Calu3 (cell line): Measurements from ENCODE around the gene ATP8B3. TPM values are rescaled to one million over a fixed set of nuclear protein-coding genes. Genes with fewer than 3 reads are reported as not detected.
"Not testable (repeated sequence)": the region's sequence is repeated elsewhere in the genome, so short reads cannot be mapped to it uniquely, and the experiment has no call there.

ENCODE experiments used
- BruUV-seq: library from RNA; stranded (reverse); fragments of 400-500 nt; replicated peaks from 2 replicates; lab custom pipeline; 2021; lab: Mats Ljungman, UMichigan
- CTCF ChIA-PET: fragments of 300-600 bp; sonication (Branson Sonifier 250); formaldehyde crosslinking; loops from one replicate; lab custom pipeline; 2022; ENCODE audit warnings: antibody characterized with exemption; lab: Charles Lee
- DNase-seq: peaks from one replicate; pipeline ENCODE4 v3.0.0; 2022
- H3K27ac Mint-ChIP-seq: one replicate; pipeline ENCODE4 v1.8.0; 2022; ENCODE audit warnings: mixed read lengths; ENCODE audit not compliant: unreplicated experiment
- H3K27me3 Mint-ChIP-seq: one replicate; pipeline ENCODE4 v1.8.0; 2022; ENCODE audit warnings: mixed read lengths; ENCODE audit not compliant: unreplicated experiment
- H3K36me3 Mint-ChIP-seq: one replicate; pipeline ENCODE4 v1.8.0; 2022; ENCODE audit warnings: mild to moderate bottlenecking, moderate library complexity, mixed read lengths; ENCODE audit not compliant: insufficient read depth, unreplicated experiment
- H3K4me1 Mint-ChIP-seq: one replicate; pipeline ENCODE4 v1.8.0; 2022; ENCODE audit warnings: mild to moderate bottlenecking, low read depth, mixed read lengths; ENCODE audit not compliant: unreplicated experiment
- H3K4me3 Mint-ChIP-seq: one replicate; pipeline ENCODE4 v1.8.0; 2022; ENCODE audit warnings: mild to moderate bottlenecking, low read depth, moderate library complexity, mixed read lengths; ENCODE audit not compliant: unreplicated experiment
- H3K9me3 Mint-ChIP-seq: one replicate; pipeline ENCODE4 v1.8.0; 2022; ENCODE audit warnings: low read depth, mixed read lengths; ENCODE audit not compliant: unreplicated experiment
- intact Hi-C: fragments of 100-400 bp; cut with micrococcal nuclease; formaldehyde crosslinking; loops from one replicate; pipeline ENCODE4 v1.10.0; 2022; ENCODE audit not compliant: unreplicated experiment
- total RNA-seq: library from RNA; stranded (reverse); gene quantifications from 2 replicates; pipeline ENCODE4 v1.2.3, GENCODE V29; 2022
- TF ChIP-seq, protein P1 (sequence below): fragments of 200-600 bp; IDR thresholded peaks from one replicate; pipeline ENCODE4 v1.8.0; 2022; ENCODE audit warnings: antibody characterized with exemption; ENCODE audit not compliant: unreplicated experiment

Gene ATP8B3
- total RNA-seq, 1 experiment from 2014 or later = 6.7 TPM

DNA sequence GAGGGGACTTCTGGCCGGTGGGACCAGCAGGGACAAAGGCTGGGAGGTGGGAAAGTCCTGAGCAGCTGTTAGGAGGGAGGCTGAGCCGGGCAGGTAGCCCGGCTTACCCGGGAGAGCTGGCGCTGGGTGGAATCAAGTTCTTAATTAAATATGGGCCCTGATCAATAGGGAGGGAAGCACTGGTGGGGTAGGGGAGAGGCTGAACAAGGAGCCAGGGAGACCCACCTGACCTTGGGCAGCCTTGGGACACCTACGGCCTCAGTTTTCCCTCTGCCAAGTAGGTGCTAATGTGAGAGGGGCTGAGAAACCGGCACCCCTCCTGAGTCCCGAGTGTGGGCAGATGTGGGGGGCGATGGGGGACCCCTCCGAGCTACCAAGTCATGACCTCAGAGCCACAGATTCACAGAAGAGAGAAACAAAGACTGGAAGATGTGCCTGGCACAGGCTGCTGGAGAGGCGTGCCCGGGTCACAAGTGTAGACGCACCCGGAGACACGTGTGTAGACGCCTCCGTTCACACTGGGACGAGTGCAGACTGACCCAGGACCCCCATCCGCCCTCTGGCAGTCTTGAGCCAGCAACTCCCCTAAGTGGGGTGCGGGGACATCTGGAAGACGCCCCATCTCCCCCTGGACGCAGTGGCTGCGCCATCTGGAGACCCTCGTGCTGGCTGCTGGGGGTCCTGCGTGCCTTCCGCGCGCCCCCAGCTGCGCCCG lies 50.4 kb downstream of the ATP8B3 start:
- intact Hi-C loops = no loop called here
- TF ChIP-seq, protein P1, sequence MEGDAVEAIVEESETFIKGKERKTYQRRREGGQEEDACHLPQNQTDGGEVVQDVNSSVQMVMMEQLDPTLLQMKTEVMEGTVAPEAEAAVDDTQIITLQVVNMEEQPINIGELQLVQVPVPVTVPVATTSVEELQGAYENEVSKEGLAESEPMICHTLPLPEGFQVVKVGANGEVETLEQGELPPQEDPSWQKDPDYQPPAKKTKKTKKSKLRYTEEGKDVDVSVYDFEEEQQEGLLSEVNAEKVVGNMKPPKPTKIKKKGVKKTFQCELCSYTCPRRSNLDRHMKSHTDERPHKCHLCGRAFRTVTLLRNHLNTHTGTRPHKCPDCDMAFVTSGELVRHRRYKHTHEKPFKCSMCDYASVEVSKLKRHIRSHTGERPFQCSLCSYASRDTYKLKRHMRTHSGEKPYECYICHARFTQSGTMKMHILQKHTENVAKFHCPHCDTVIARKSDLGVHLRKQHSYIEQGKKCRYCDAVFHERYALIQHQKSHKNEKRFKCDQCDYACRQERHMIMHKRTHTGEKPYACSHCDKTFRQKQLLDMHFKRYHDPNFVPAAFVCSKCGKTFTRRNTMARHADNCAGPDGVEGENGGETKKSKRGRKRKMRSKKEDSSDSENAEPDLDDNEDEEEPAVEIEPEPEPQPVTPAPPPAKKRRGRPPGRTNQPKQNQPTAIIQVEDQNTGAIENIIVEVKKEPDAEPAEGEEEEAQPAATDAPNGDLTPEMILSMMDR = no peak
- CTCF ChIA-PET = interaction anchor here (0.7 kb wide), 1 partner anchor 88 kb away, joined by 3 read pairs; no protein-coding TSS in a partner anchor
- no peak overlapping the region for H3K4me3 Mint-ChIP-seq
- no TSS peak for BruUV-seq
- peaks cover 9% of the 10 kb centered on the region for H3K4me1 Mint-ChIP-seq
- DNase-seq = no peak
- H3K36me3 Mint-ChIP-seq = peaks cover 53% of the 10 kb centered on the region
- H3K9me3 Mint-ChIP-seq = no peaks in the 10 kb centered on the region
- H3K27ac Mint-ChIP-seq = no peak overlapping the region
- H3K27me3 Mint-ChIP-seq = no peaks in the 10 kb centered on the region

DNA sequence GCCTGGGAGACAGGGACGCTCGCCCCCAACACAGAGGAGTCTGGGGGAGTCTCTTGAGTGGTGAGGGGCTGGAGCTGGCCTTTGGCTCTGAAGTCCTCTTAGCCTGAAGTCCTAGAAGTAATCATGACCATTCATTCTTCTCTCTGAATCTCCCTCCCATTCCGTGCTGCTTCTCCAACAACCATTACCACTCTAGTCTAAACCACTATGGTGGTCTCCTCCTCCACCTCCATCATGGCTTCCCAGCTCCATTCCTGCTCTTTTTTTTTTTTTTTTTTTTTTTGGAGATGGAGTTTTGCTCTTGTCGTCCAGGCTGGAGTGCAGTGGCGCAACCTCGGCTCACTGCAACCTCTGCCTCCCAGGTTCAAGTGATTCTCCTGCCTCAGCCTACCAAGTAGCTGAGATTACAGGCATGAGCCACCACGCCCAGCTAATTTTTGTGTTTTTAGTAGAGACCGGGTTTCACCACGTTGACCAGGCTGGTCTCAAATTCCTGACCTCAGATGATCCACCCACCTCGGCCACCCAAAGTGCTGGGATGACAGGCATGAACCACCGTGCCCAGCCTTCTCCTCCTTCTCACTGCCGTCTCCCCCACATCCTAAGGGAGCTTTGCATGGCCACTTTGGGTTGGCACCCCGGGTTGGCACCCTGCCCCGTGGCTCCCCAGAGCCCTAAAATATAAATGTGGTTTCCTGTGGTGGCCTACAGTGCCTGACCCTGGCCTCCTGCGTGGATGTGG lies 51.1 kb downstream of the ATP8B3 start:
- intact Hi-C loops, H3K4me3 Mint-ChIP-seq, BruUV-seq, H3K27me3 Mint-ChIP-seq, H3K9me3 Mint-ChIP-seq, H3K4me1 Mint-ChIP-seq, H3K27ac Mint-ChIP-seq, DNase-seq: not testable (repeated sequence)
- peaks cover 61% of the 10 kb centered on the region for H3K36me3 Mint-ChIP-seq
- CTCF ChIA-PET = interaction anchor here (0.7 kb wide), 1 partner anchor 87 kb away, joined by 3 read pairs; no protein-coding TSS in a partner anchor

DNA sequence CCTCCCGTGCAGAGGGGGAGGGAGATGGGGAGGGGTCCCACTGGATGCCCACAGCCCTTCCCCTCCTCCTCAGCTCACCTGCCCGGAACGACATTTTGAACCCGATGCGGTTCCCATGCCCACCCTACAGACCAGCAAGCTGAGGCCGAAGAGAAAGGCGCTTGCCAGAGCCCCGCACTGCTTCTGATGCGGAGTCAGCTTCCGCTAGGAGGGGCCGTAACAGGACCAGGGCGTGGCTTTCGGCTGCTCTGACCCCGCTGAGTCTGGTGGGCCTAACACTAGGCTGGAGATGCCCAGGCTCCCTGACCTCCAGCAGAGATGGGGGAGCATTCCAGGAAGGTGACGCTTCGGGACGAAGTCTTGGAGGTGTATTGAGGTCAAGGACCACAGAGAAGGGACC lies 52.1 kb downstream of the ATP8B3 start:
- intact Hi-C loops = no loop called here
- CTCF ChIA-PET = no interaction called here

DNA sequence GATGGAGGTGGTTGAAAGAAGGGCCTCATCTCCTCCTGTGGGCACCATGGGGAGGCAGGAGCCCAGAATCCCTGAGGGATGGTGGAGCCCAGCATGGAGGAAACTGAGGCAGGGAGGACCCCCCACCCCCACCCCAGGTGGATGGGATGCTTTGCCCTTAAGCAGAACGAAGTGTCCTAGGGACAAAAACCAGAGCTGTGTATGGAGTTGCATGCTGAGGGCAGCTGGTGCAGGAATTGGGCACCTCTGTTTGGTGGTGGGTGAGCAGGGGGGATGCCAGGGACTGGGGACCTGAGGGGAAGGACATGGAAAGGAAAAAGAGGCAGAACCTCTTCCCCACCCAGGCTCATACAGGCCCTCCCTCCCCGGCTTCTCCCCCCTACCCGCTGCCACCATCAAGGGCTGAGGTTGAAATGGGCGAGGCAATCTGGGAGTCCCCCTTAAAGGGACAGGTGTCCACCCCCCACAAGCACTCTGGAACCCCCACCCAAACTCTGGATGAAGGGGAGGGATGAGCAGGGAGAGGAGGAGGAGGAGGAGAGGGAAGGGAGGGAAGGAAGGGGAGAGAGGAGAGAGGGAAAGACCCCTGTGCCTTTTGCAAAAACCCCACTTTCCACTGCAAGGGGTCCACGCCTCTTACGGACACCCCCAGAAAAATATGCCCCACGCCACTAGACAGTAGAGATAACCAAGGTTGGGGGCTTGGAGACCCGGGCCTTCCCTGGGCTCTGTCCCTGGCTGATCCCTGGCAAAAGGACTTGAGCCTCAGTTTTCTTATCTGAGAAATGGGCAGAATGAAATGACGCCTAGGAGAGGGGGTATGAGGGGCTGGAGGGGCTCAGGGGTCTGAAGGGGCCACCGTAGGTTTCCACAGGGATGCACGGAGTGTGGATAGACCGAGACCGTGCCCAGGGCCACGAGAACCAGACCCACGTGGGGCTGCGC lies 52.8 kb downstream of the ATP8B3 start:
- H3K27me3 Mint-ChIP-seq = no peaks in the 10 kb centered on the region
- no peak overlapping the region for H3K27ac Mint-ChIP-seq
- no peaks in the 10 kb centered on the region for H3K9me3 Mint-ChIP-seq
- peaks cover 9% of the 10 kb centered on the region for H3K4me1 Mint-ChIP-seq
- H3K36me3 Mint-ChIP-seq = peaks cover 65% of the 10 kb centered on the region
- CTCF ChIA-PET = no interaction called here
- no peak for DNase-seq
- no peak overlapping the region for H3K4me3 Mint-ChIP-seq
- BruUV-seq = no TSS peak
- TF ChIP-seq, protein P1 = no peak
- intact Hi-C loops = loop anchor here (5.0 kb wide), 1 partner anchor 82 kb away; no protein-coding TSS in a partner anchor

More for the DNA sequence above, 52.1 kb downstream of the ATP8B3 start:
- DNase-seq = no peak
- TF ChIP-seq, protein P1 = no peak
- H3K27me3 Mint-ChIP-seq = no peaks in the 10 kb centered on the region
- peaks cover 67% of the 10 kb centered on the region for H3K36me3 Mint-ChIP-seq
- H3K9me3 Mint-ChIP-seq = no peaks in the 10 kb centered on the region
- H3K4me3 Mint-ChIP-seq = no peak overlapping the region
- BruUV-seq = no TSS peak
- peaks cover 9% of the 10 kb centered on the region for H3K4me1 Mint-ChIP-seq
- H3K27ac Mint-ChIP-seq = no peak overlapping the region
